ENCODE measurements around the gene SMURF2.

GRCh38 chr17:64503341-64503740 lies 158.8 kb downstream of the SMURF2 start:
- TF ChIP-seq CTCF (IDR thresholded peaks at IDR 0.05) = no peak
- TF ChIP-seq POLR2AphosphoS5 (IDR thresholded peaks at IDR 0.05) = no peak
